GM19452 (cell line): Measurements from ENCODE around the gene STMN3.
"Not testable (repeated sequence)": the region's sequence is repeated elsewhere in the genome, so short reads cannot be mapped to it uniquely, and the experiment has no call there.

Source experiments
- ATAC-seq: cut with Tn5 transposase; IDR thresholded peaks from one replicate; pipeline ENCODE4 v1.9.1; 2021; ENCODE audit not compliant: unreplicated experiment

Gene STMN3

GRCh38 chr20:63639093-63639975 lies 13.9 kb downstream of the STMN3 start:
- ATAC-seq = no peak

GRCh38 chr20:63636752-63637628 lies 16.2 kb downstream of the STMN3 start:
- ATAC-seq = no peak

- no peak for ATAC-seq
These were observed 17.6 kb downstream of the STMN3 start for GRCh38 chr20:63635431-63636141.

GRCh38 chr20:63633732-63634131 lies 19.5 kb downstream of the STMN3 start:
- ATAC-seq = no peak

- ATAC-seq = not testable (repeated sequence)
These were observed 21.8 kb downstream of the STMN3 start for GRCh38 chr20:63631426-63631825.

GRCh38 chr20:63630956-63631355 lies 22.3 kb downstream of the STMN3 start:
- not testable (repeated sequence) for ATAC-seq

GRCh38 chr20:63628246-63628975 lies 24.8 kb downstream of the STMN3 start:
- no peak for ATAC-seq

GRCh38 chr20:63627751-63628245 lies 25.4 kb downstream of the STMN3 start:
- ATAC-seq = no peak

- peak; percentile 73 for ATAC-seq
These were observed 26.0 kb downstream of the STMN3 start for GRCh38 chr20:63627129-63627750.

GRCh38 chr20:63626424-63627128 lies 26.6 kb downstream of the STMN3 start, which contains the start of gene GMEB2:
Gene GMEB2, minus strand, starts transcription at chr20:63627101. Its CDS starts 7,704 bp downstream, at chr20:63619397.
- ATAC-seq = peak; percentile 35

- no peak for ATAC-seq
These were observed 27.3 kb downstream of the STMN3 start for GRCh38 chr20:63625771-63626423.

GRCh38 chr20:63624486-63624885 lies 28.7 kb downstream of the STMN3 start:
- no peak for ATAC-seq

GRCh38 chr20:63622732-63623131 lies 30.5 kb downstream of the STMN3 start:
- ATAC-seq = no peak

GRCh38 chr20:63622096-63622495 lies 31.1 kb downstream of the STMN3 start:
- ATAC-seq = no peak

- no peak for ATAC-seq
These were observed 32.2 kb downstream of the STMN3 start for GRCh38 chr20:63620991-63621390.

GRCh38 chr20:63619505-63619904 lies 33.7 kb downstream of the STMN3 start:
- ATAC-seq = no peak

GRCh38 chr20:63619086-63619485 lies 34.1 kb downstream of the STMN3 start:
- no peak for ATAC-seq

GRCh38 chr20:63618291-63618980 lies 34.8 kb downstream of the STMN3 start:
- ATAC-seq = no peak
